Glomerular endothelial cell (primary cell): ENCODE measurements around the gene SARNP. TPM values are rescaled to one million over a fixed set of nuclear protein-coding genes. Genes with fewer than 3 reads are reported as not detected.
"Not testable (repeated sequence)": the region's sequence is repeated elsewhere in the genome, so short reads cannot be mapped to it uniquely, and the experiment has no call there.

Experiments used
- DNase-seq: peaks from one replicate; pipeline ENCODE4 v3.0.0-alpha.2; 2011; ENCODE audit warnings: low read depth, low spot score; ENCODE audit errors: extremely low read depth
- total RNA-seq: library from RNA; depleted of rRNA; stranded (reverse); fragments of >200 nt; gene quantifications from 2 replicates; pipeline ENCODE4 v1.2.3, GENCODE V29; 2015

SARNP gene, protein sequence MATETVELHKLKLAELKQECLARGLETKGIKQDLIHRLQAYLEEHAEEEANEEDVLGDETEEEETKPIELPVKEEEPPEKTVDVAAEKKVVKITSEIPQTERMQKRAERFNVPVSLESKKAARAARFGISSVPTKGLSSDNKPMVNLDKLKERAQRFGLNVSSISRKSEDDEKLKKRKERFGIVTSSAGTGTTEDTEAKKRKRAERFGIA
- 94.4 and 103 TPM in 2 replicates for total RNA-seq

DNA sequence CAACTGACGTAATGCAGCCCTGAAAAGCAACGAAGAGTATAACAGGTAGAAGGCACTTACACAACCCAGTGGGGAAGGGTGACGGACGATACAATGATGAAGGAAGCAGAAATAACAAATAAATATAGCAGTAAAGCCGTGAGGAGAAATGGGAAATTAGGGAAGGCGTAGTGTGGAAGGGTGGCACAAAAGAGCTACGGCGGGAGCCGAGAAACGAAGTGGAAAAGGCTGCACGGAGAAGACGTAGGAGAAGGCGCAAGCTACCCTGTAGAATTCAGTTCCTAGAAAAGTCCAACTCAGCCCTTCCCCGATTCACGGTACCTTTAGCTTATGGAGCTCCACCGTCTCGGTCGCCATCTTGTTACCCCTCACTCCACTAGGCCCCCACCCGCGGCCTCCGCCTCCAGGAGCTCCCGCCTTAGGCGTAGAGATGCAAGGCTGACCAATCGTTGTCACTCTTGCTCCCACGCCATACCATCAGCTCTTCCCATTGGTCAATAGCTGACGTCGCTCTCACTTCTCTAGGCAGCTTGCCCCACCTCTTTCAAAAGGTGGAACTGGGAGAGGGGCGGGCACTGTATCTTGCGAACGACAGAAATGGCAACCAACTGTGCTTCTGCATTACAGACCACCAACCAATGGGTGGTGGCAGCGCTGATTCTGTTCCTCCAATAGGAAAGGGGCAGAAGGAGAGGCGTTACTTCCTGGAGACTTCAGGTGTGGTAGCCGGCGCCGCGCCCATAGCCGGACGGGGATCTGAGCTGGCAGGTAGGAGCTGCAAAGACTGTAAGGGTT lies at the start of gene SARNP, which contains the start of gene ORMDL2:
Gene SARNP (minus strand): TSS at position 380 of the 795 bp plus-strand sequence. CDS start 23 bp downstream, at position 357.
Gene ORMDL2 (plus strand): TSS at position 697 of the 795 bp plus-strand sequence. CDS start 959 bp downstream, outside the sequence.
- DNase-seq: peak; percentile 100

DNA sequence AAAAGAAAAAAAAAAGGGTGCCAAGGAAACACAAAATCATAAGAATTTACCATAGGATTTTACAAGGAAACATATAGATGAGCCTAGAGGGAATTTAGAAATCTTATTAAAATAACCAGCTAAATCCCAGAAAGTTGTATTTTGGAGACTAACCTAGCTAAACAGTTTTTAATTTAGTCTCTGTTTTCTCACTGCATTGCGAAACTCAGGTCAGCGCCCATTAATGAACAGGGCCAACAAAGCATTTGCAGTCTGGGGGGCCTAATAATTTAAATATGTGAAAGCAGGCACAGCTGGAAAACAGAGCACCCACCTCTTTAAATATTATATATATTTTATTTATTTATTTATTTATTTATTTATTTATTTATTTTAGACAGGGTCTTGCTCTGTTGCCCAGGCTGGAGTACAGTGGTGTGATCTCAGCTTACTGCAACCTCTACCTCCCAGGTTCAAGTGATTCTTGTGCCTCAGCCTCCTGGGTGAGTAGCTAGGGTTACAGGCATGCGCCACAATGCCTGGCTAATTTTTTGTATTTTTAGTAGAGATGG lies 49.0 kb upstream of the SARNP start:
- not testable (repeated sequence) for DNase-seq

DNA sequence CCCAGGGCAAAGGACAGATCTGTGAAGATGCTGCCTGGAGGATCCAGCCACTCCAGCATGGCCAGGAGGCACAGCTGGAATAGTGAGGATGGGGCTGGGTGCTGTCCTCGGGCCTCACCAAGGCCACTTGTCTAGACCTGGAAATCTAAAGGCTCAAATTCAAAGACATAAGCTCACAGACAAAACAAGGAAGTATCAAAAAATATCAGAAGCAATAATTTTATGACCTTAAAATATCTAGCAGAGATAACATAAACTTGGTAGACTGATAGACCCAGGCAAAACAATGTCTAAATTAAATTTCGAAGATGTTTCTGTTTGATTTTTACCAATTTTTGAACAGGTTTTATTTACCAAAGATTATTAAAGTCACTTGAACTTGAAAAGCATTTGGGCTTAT lies 47.8 kb upstream of the SARNP start:
- DNase-seq: no peak

DNA sequence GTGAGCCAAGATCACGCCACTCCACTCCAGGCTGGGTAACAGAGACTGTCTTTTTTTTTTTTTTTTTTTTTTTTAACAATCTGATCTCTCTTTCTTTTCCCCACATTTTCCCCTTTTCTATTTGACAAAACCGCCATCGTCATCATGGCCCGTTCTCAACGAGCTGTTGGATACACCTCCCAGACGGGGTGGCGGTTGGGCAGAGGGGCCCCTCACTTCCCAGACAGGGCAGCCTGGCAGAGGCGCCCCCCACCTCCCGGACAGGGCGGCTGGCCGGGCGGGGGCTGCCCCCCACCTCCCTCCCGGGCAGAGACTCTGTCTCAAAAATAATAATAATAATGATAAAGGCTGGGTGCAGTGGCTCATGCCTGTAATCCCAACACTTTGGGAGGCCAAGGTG lies 45.4 kb upstream of the SARNP start:
- not testable (repeated sequence) for DNase-seq

DNA sequence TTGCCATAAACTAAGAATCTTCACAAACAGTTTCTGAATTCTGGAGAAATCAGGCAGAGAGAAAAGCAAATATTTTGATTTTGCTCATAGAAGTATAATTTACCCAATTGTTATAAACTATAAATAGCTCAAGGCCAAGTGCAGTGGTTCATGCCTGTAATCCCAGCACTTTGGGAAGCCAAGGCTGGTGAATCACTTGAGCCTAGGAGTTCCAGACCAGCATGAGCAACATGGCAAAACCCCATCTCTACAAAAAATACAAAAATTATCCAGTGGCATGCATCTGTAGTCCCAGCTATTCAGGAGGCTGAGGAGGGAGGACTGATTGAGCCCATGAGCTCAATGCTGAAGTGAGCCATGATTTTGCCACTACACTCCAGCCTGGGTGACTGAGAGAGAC lies 44.8 kb upstream of the SARNP start:
- DNase-seq: no peak

DNA sequence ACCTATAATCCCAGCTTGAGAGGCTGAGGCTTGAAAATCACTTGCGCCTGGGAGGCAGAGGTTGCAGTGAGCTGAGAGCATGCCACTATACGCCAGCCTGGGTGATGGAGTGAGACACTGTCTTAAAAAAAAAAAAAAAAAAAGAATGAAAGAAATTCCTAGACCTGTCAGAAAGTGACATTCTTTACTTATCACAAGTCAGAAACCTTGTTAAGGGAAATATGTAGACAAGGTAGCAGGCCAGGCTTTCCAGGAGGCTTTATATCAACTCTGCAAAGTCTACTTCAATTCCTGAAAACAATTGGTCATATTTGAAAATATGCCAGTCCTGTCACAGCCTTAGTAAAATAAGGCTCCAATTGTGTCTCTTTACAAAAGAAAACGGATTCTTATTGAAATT lies 44.3 kb upstream of the SARNP start:
- no peak for DNase-seq

DNA sequence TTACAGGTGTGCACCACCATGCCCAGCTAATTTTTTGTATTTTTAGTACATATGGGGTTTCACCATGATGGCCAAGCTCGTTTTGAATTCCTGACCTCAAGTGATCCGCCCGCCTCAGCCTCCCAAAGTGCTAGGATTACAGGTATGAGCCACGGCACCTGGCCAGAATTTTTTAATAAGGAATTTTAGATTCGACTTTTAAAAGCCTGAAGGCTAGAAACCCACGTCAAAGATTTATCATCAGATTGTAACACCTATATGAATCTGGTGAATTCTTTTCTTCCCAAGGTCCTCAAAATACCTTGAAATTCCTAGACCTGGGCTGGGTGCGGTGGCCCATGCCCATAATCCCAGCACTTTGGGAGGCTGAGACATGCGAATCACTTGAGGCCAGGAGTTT lies 43.9 kb upstream of the SARNP start:
- DNase-seq: no peak

DNA sequence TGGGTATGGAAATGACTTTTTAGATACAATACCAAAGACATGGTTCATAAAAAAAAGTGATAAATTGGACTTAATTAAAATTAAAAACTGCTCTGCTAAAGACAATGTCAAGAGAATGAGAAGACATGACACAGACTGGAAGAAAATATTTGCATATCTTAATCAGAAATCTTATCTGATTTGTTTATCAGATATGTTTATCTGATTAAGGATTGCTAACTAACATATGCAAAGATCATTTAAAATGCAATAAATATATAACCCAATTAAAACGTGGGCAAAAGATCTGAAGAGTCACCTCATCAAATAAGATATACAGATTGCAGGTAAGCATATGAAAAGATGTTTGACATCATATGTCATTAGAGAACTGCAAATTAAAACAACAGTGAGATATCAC lies 35.2 kb upstream of the SARNP start:
- DNase-seq: no peak

DNA sequence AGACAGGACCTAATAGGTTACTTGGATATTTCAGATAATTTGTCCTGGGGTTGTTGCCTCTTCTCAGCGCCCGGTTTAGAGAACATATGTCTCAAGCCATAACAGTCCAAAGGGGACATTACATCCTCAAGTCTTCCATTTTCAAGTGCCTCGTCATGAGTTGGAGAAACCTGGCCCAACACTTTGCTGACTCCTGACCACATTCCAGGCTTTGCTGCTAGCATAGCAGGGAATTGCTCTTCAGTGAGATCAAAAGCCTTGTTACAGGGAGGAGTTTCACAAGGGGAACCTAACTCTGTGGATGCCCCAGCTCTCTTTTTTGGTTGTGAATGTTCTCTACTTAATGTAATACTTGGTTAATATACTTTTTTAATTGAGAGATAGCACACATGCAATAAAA lies 33.4 kb upstream of the SARNP start:
- no peak for DNase-seq

DNA sequence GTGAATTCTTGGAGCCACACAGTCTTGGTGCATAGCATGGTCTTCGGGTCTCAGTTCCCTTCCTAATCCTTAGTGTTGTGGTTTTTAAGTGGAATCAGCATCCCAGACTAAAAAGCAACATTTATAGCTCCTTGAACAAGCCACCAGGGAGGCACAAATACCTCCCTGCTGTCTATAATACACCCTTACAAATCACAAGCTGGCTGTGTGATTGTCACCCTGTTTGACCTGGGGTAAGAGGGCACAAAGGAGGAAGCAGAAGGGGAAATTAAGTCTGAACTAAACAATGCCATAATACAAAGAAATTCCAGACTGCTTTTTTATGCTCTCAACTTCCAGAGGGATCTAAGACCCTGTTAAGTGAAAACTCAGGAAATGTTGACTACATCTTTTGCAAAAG lies 32.9 kb upstream of the SARNP start:
- no peak for DNase-seq

DNA sequence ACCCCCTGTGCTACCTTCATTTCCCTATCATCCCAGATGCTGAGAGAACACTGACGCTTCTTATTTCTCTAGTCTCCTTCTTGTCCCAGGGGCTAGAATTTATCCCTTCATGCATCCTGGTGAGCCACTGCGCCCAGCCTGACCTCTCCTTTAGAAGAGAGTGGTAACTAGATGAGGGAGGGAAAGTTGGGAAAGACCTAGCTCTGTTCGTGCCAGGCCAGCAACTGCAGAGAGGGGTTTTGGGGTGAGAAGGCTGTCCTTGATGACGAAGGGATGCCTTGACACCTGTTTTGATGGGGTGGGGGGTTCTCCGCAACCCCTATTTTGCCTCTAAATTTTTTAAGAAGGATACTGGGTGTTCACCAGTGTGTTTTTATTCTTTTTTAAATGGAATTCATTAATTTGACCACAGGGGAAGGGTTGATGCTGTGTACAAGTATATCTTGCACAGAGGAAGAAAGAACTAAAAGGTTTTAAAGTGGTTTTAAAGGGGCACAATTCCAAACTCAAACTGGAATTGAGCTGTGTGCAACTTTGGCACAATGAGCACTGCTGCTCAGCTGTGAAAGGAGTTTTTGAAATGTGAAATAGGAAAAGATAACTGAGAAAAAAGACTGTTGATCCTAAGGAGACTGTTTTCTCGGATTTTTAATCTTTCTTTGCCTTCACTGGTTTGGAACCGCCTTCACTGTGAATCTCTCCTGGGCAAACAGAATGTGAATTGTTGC lies 32.3 kb upstream of the SARNP start:
- no peak for DNase-seq

DNA sequence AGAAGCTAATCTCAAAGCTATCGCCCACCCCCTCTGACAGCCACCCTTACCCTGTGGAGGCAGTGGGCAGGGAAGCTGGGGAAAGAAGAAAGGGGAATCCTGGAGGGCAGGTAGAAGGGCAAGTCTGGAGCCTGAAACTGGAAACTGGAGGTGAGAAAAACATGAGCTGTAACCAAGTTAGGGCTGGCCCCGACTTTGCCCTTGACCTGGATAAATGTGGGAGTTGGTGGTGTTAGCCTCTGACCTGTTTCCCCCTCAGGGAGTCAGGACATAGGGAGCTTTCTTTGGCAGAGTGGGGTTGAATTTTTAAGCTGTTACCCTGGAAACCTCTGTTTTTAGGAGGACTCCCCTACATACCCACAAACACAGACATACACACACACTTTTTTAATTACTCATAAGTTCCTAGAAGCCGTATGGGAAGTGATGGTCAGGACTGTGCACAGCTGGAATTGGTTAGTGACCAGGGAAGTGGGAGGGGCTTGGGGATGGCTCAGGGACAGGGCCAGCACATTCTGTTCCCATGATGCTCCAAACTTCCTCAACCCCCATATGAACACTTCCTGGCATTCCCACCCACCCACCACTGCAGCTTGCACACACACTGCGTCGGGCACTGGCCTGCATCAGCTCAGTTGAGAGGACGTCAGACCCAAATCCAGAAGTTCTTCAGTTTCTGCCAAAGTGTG lies 30.2 kb upstream of the SARNP start:
- DNase-seq: peak; percentile 94

DNA sequence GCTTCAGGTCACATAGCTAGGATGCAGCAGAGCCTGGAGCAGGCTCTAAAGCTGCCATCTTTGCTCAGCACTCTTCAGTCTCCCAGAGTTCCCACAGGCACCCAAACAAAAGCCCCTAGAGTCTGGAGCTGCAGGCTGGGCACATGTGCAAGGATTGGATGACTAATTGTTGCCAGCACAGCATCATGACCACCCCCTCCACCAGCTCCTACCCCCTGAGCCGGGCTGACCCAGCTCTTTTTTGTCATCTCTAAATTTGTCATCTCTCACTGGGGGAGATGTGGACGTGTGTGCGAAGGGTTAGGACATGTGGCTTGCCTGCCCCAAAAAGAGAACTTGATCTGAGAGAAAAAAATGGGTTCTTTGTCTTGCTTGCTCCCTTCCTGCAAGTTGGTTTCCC lies 29.5 kb upstream of the SARNP start:
- no peak for DNase-seq

DNA sequence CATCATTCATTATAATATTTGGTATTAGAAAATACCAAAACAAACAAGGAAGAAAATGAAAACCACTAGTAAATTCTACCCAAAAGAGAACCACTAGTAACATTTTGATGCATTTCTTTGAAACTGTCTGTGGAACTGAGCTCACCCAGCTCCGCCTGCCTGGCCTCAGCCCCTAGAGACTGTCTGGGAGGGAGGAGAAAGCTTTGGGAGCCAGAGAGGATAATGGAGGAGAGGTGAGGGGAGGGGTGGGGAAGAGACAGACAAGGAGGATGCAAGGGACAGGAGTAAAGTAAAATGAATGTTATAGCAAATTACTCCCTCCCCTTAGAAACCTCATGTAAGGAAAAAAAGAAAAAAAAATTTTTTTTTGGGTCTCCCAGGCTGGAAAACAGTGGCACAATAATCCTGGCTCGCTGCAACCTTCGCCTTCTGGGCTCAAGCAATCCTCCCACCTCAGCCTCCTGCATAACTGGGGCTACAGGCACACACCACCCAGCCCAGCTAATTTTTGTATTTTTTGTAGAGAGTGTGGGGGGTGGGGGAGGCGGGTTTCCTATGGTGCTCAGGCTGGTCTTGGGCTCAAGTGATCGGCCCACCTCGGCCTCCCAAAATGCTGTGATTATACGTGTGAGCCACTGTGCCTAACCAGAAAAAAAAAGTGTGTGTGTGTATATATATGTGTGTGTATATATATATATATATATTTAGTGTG lies 28.4 kb upstream of the SARNP start:
- DNase-seq: no peak

DNA sequence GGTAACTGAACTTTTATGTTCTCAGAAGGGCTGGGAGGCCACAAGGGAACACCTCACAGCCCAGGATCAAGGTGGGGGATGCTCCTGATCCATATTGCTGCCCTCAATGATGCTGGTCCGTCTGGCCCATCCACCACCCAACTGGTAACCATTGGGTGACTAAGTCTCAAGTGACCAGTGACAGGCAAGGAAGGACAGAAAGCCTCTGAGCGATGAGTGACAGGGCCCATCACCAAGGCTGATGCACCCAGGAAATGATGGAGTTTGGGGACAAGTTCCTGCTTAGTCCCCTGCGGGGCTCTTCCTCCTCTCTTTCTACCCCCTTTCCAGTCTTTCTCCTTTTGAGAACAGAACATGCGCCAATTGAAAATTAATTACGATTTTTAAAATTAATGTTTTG lies 27.8 kb upstream of the SARNP start:
- DNase-seq: no peak

DNA sequence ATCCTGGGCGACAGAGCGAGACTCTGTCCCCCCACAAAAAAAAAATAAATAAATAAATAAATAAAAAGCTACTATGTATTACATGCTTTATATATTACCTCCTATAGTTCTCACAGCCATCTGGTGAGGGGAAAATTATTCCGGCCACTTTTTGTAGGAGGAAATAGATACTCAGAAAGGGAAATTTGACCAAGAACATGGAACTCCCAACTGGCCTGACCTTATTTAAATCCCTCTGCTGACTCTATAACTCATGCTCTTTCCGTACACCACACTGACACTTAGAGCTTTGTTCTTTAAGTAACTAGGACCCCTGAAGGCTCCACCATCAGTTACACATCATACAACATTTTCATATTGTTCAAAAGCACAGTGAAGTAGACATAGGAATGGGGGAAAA lies 27.4 kb upstream of the SARNP start:
- no peak for DNase-seq

DNA sequence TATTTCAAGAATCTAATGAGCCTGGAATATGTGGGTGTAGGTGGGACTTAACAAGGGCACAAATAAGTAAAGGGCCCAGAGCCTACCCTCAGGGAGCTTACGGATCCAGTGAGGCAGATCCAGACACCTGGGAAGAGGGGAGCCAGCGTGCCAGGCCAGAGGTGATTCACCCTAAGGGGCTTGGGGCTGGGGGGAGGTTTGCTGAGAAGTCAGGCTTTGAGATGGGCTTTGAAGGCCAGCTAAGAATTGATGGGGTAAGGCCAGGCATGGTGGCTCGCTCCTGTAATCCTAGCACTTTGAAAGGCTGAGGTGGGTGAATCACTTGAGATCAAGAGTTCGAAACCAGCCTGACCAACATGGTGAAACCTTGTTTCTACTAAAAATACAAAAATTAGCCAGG lies 25.9 kb upstream of the SARNP start:
- DNase-seq: no peak

DNA sequence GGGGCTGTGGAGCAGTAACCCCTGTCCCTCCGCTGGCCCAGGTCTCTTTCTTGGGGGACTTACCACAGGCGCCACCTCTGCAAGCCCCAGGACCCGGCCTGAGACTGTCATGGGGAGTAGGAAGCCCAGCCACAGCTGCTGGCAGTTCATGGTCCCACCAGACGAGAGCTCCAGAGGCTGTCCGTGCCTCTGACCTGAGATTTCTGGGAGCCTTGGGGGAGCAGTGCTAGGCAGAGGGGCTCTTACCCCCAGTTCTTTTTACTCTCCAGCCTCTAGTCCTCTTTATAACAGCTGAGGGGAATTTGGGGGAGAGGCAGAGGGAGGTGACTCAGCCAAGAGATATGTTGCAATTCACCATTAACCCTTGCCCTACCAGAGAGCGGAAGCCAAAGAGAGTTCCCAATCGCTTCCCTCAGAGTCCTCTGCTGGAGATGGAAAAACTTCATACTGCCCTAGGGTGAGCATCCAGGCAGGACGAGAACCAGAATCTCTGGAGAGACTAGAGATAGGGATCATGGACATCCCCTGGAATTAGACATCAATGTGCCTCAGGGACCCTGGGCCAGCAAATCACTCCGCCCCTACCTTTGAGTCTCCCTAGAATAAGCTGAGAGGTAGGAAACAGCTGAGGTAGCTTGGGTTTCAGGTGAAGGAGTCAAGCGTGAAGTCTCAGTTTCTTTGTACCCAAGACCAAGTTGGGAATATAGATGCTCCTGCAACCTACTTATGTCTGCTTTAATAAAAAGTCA lies 25.3 kb upstream of the SARNP start, which contains the start of gene MMP19:
Gene MMP19 (minus strand): TSS at position 256 of the 749 bp plus-strand sequence. CDS start 106 bp downstream, at position 150.
- DNase-seq: no peak
